Activated naive CD8-positive, alpha-beta T cell treated with anti-CD3 and anti-CD28 coated beads, Interleukin-2, amount 10 ng/mL, durations not matched to agents 7 days and 5 days (primary cell): Measurements from ENCODE around the gene ITIH2. TPM values are rescaled to one million over a fixed set of nuclear protein-coding genes. Genes with fewer than 3 reads are reported as not detected.
A peak's percentile ranks its signal among the peaks of the same experiment; 100 is the strongest.
"Not testable (repeated sequence)": the region's sequence is repeated elsewhere in the genome, so short reads cannot be mapped to it uniquely, and the experiment has no call there.

Experiments used
- ATAC-seq: fragments of 150-1000 bp; cut with Tn5 transposase; one replicate; pipeline ENCODE4 v1.10.0; 2021; ENCODE audit warnings: low read depth, moderate library complexity
- POLR2A ChIA-PET: fragments of 350-600 bp; sonication (Branson Sonifier 250); formaldehyde crosslinking; loops from one replicate; lab custom pipeline; 2021; ENCODE audit warnings: antibody characterized with exemption; lab: Charles Lee
- DNase-seq: peaks from one replicate; pipeline ENCODE4 v3.0.0; 2021
- H3K27ac Mint-ChIP-seq: one replicate; pipeline ENCODE4 v1.8.0; 2022; ENCODE audit warnings: mild to moderate bottlenecking, mixed read lengths
- H3K27me3 Mint-ChIP-seq: one replicate; pipeline ENCODE4 v1.8.0; 2022; ENCODE audit warnings: mild to moderate bottlenecking, moderate library complexity, mixed read lengths
- H3K36me3 Mint-ChIP-seq: one replicate; pipeline ENCODE4 v1.8.0; 2021; ENCODE audit warnings: mild to moderate bottlenecking, mixed read lengths
- H3K4me1 Mint-ChIP-seq: one replicate; pipeline ENCODE4 v1.8.0; 2021; ENCODE audit warnings: mixed read lengths
- H3K4me3 Mint-ChIP-seq: one replicate; pipeline ENCODE4 v1.8.0; 2022; ENCODE audit warnings: mild to moderate bottlenecking, moderate library complexity, mixed read lengths
- H3K9me3 Mint-ChIP-seq: one replicate; pipeline ENCODE4 v1.8.0; 2021; ENCODE audit warnings: mixed read lengths
- total RNA-seq, 2 experiments: library from RNA; stranded (reverse); gene quantifications; one replicate each; pipeline ENCODE4 v1.2.3, GENCODE V29; 2021

ITIH2 gene, protein sequence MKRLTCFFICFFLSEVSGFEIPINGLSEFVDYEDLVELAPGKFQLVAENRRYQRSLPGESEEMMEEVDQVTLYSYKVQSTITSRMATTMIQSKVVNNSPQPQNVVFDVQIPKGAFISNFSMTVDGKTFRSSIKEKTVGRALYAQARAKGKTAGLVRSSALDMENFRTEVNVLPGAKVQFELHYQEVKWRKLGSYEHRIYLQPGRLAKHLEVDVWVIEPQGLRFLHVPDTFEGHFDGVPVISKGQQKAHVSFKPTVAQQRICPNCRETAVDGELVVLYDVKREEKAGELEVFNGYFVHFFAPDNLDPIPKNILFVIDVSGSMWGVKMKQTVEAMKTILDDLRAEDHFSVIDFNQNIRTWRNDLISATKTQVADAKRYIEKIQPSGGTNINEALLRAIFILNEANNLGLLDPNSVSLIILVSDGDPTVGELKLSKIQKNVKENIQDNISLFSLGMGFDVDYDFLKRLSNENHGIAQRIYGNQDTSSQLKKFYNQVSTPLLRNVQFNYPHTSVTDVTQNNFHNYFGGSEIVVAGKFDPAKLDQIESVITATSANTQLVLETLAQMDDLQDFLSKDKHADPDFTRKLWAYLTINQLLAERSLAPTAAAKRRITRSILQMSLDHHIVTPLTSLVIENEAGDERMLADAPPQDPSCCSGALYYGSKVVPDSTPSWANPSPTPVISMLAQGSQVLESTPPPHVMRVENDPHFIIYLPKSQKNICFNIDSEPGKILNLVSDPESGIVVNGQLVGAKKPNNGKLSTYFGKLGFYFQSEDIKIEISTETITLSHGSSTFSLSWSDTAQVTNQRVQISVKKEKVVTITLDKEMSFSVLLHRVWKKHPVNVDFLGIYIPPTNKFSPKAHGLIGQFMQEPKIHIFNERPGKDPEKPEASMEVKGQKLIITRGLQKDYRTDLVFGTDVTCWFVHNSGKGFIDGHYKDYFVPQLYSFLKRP
- not detected for total RNA-seq

DNA sequence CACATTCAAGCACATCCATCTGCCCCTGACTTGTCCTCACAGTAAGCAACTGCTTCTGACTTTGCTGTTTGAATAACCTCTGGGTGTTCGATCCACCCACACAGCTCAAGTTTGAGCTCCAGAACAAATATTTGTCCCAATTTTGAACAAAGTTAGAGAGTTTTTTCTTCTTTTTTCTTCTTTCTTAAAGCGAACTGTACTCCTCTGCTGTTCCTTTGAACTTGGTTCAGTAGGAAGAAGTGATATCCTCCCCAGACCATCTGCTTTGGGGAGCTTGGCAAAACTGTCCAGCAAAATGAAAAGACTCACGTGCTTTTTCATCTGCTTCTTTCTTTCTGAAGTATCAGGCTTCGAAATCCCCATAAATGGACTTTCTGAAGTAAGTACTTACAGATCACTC is at the start of gene ITIH2:
TSS of gene ITIH2 (plus strand) at position 177 of the 400 bp plus-strand sequence. CDS start at position 296, 119 bp downstream.
- no peaks in the 10 kb centered on the region for H3K9me3 Mint-ChIP-seq
- no peaks in the 10 kb centered on the region for H3K4me1 Mint-ChIP-seq
- DNase-seq (no peak), ATAC-seq (no peak)
- no peak within 1 kb of the TSS for H3K27ac Mint-ChIP-seq
- POLR2A ChIA-PET = no interaction called here
- no peaks in the 10 kb centered on the region for H3K36me3 Mint-ChIP-seq
- no peak within 1 kb of the TSS for H3K4me3 Mint-ChIP-seq
- peaks cover 43% of the 10 kb centered on the region for H3K27me3 Mint-ChIP-seq

DNA sequence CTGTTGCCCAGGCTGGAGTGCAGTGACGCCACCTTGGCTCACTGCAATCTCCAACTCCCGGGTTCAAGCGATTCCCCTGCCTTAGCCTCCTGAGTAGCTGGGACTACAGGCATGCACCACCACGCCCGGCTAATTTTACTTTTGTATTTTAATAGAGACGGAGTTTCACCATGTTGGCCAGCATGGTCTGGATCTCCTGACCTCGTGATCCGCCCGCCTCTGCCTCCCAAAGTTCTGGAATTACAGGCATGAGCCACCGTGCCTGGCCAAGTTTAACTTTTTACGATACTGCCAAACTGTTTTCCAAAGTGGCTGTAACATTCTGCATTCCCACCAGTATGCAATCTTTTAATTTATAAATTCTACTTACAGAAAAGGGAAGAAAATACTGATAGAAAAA is 46.0 kb upstream of the ITIH2 start:
- POLR2A ChIA-PET, H3K4me3 Mint-ChIP-seq, H3K4me1 Mint-ChIP-seq: not testable (repeated sequence)

DNA sequence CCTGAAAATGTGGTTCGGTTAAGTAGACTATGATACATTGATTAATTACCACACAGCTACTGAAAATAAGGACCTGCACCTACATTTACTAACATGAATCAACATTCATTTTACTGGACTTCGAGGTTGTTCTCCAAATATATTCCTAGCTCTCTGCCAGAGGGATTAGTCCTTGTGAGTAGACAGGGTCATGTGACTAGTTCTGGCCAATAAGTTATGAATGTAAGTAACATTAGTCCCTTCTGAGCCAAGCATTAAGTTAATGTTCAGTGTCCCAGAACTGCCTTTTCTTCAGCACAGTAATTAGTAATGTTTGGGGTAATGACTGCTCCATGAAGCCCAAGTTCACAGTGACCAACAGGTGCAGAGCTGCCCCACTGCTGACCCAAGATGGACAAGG is 45.6 kb upstream of the ITIH2 start:
- no peaks in the 10 kb centered on the region for H3K4me1 Mint-ChIP-seq
- no peak overlapping the region for H3K27ac Mint-ChIP-seq
- ATAC-seq (no peak), DNase-seq (no peak)
- no peaks in the 10 kb centered on the region for H3K36me3 Mint-ChIP-seq
- POLR2A ChIA-PET = no interaction called here
- no peak overlapping the region for H3K4me3 Mint-ChIP-seq
- no peaks in the 10 kb centered on the region for H3K9me3 Mint-ChIP-seq
- peaks cover 26% of the 10 kb centered on the region for H3K27me3 Mint-ChIP-seq

More for the DNA sequence above, 46.0 kb upstream of the ITIH2 start:
- H3K9me3 Mint-ChIP-seq, DNase-seq, H3K27ac Mint-ChIP-seq, ATAC-seq, H3K36me3 Mint-ChIP-seq: not testable (repeated sequence)
- H3K27me3 Mint-ChIP-seq = peaks cover 22% of the 10 kb centered on the region

DNA sequence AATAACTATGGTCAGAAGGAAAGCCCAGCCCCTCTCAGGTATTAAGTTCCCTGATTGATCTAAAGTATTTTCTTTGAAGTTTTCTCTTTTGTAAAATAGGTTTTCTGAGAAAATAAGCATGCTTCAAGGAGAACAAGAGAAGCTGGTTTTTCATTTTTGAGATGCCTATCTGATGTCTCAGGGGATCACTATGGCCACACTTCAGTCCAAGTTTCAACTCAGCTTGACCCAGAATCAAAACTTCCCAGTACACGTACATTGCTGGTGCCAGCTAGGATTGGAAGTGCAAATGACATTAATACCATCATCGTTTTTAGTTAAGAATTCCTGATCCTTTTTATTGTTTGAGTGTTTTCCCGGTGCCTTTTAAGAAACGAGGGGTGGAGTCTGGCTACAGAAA is 43.6 kb upstream of the ITIH2 start:
- H3K36me3 Mint-ChIP-seq = no peaks in the 10 kb centered on the region
- H3K27ac Mint-ChIP-seq = no peak overlapping the region
- ATAC-seq (no peak), DNase-seq (no peak)
- H3K27me3 Mint-ChIP-seq = peaks cover 32% of the 10 kb centered on the region
- POLR2A ChIA-PET = no interaction called here
- H3K4me1 Mint-ChIP-seq = no peaks in the 10 kb centered on the region
- no peak overlapping the region for H3K4me3 Mint-ChIP-seq
- no peaks in the 10 kb centered on the region for H3K9me3 Mint-ChIP-seq

DNA sequence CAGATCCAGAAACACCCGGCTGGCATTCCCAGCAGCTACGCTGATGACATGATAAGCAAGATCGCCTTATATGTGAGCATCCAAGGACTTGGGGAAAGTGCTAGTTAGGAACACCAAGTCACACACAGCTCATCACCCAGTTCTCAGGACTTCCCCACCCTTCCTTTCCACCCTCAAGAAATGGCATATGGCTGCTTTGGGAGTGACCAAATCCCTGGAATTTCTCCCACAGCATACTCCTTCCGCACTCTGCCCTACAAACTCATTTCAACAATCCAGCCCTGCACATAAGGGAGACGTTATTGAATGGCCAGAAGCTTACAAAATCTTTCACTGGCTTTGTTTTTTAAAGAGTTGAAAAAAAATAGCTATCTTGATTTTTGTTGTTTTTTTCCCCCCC is 40.6 kb upstream of the ITIH2 start:
- no peak for DNase-seq
- H3K9me3 Mint-ChIP-seq = no peaks in the 10 kb centered on the region
- peaks cover 4% of the 10 kb centered on the region for H3K4me1 Mint-ChIP-seq
- no peaks in the 10 kb centered on the region for H3K36me3 Mint-ChIP-seq
- H3K27ac Mint-ChIP-seq = no peak overlapping the region
- no peak for ATAC-seq
- H3K27me3 Mint-ChIP-seq = peaks cover 47% of the 10 kb centered on the region
- no peak overlapping the region for H3K4me3 Mint-ChIP-seq
- POLR2A ChIA-PET = no interaction called here

DNA sequence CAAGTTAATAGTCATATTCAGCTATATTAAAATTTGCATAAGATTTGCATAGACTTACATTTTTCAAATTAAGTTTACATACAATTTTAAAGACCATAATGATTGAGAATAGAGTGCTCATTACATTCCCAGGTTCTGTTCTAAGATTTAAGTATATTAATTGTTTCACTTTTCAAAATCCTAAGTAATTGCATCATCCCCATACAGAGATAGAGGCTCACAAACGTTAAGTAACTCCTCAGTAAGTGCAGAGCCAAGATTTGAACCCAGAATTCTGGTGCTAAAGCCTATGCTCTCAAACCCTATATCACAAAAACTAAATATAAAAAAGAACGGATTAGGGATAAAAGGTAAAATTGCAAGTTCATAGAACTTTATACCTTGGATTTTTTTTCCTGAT is 38.4 kb upstream of the ITIH2 start:
- Mint-ChIP-seq H3K4me3 (no peak overlapping the region), H3K36me3 (no peaks in the 10 kb centered on the region), H3K27me3 (peaks cover 63% of the 10 kb centered on the region), H3K27ac (no peak overlapping the region), H3K4me1 (peaks cover 7% of the 10 kb centered on the region), H3K9me3 (no peaks in the 10 kb centered on the region)
- DNase-seq (no peak), ATAC-seq (no peak)
- POLR2A ChIA-PET = no interaction called here

DNA sequence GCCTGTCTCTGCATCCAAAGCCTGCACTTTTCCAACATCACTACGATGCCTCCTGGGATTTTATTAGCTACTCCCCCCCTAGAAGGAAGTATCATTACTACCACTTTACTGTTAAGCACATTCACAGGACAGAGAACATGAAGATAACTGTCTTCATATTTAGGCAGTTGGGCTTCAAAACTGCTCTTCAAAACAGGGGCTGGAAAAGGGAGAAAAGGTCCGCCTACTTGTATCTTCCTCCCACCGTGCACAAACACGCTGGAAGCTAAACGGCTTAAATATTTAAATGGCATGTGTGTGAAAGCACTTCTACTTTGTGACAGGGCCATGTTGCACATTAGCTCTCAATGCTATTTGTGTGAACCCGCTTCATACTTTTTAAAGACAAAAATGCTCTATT is 37.3 kb upstream of the ITIH2 start:
- H3K9me3 Mint-ChIP-seq = no peaks in the 10 kb centered on the region
- no peak overlapping the region for H3K27ac Mint-ChIP-seq
- DNase-seq (no peak), ATAC-seq (no peak)
- no peaks in the 10 kb centered on the region for H3K36me3 Mint-ChIP-seq
- POLR2A ChIA-PET = no interaction called here
- peaks cover 68% of the 10 kb centered on the region for H3K27me3 Mint-ChIP-seq
- peaks cover 7% of the 10 kb centered on the region for H3K4me1 Mint-ChIP-seq
- H3K4me3 Mint-ChIP-seq = peak overlapping the region; percentile 33

DNA sequence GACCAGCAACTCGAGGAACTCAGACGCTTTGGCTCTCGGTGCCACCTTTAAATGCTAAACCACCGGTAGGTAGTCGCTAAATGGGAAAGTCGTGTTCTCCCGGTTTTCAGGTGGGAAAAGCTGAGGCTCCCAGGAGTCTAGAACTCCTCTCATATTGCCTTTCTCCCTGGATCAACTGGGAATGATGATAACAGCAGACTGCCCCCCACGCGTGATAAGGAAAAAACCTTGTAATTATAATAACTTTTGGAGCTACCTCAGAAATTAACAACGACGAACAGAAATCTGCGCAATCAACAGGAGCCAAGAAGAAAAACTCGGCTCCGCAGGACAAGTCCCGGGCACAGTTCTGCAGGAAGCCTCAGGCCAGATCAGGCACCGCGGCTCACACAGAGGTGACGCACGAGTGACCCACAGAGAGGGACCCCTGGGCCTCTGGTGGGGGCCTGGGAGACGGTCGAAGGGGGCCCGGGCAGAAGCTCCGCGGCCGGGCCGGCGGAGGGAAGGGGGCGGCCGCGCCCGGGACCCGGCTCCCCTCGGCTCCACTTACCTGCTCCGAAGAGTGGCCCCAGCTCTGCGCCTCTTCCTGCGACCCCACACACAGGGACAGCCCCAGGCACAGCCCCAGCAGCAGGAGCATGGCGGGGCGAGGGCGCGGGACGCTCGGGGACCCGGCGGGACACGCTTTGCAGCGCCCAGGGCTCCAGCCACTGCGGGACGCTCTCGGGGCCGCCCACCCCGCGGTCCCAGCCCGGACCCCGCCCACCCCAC is 36.7 kb upstream of the ITIH2 start, which contains the start of gene ITIH5:
TSS of gene ITIH5 (minus strand) at position 714 of the 771 bp plus-strand sequence. CDS start at position 640, 74 bp downstream.
- Mint-ChIP-seq H3K36me3 (no peaks in the 10 kb centered on the region), H3K27me3 (peaks cover 72% of the 10 kb centered on the region), H3K27ac (no peak within 1 kb of the TSS), H3K9me3 (no peaks in the 10 kb centered on the region), H3K4me3 (peak within 1 kb of the TSS; percentile 72), H3K4me1 (peaks cover 7% of the 10 kb centered on the region)
- POLR2A ChIA-PET = no interaction called here
- peak; percentile 33 for ATAC-seq
- DNase-seq = peak; percentile 34

DNA sequence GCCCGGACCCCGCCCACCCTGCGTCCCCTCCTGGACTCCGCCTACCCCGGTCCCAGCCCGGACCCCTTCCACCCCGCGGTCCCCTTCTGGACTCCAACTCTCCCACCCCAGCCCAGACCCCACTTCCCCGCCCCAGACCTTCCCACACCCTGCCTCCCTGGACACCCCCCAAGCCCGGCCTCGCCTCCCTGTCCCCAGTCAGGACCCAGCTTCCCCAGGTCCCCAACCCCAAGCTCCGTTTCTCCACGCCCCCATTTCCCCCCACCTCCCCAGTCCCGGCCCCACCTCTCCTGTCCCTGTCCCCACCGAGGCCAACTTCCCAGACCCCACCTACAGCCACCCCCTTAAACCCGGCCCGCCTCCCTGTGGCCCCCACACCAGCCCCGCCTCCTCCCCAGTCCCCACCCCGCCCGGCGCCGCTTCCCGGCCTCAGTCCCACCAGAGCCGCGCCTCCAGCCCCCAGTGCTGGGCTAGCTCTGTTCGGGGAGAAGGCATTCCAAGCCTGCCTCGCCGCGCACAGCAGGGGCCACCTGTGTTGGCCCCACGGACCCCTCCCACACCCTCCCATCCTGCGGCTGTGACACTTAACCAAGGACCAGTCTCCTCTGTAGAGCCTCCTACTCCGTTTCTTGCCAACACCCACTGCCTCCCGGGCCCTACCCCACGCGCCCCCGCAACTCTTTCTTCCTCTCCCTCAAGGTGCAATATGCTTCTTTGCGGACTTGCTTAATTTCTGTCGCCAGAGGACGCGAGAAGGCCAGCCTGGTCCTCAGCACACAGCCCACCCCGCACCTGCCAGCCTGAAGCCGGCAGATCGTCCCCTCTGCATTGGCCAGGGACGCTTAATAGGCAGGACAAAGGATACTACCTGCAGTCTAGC is 35.6 kb upstream of the ITIH2 start:
- H3K4me3 Mint-ChIP-seq = peak overlapping the region; percentile 72
- H3K36me3 Mint-ChIP-seq = no peaks in the 10 kb centered on the region
- peaks cover 71% of the 10 kb centered on the region for H3K27me3 Mint-ChIP-seq
- no peak overlapping the region for H3K27ac Mint-ChIP-seq
- ATAC-seq (peak; percentile 39), DNase-seq (no peak)
- H3K4me1 Mint-ChIP-seq = peaks cover 7% of the 10 kb centered on the region
- POLR2A ChIA-PET = no interaction called here
- H3K9me3 Mint-ChIP-seq = no peaks in the 10 kb centered on the region

DNA sequence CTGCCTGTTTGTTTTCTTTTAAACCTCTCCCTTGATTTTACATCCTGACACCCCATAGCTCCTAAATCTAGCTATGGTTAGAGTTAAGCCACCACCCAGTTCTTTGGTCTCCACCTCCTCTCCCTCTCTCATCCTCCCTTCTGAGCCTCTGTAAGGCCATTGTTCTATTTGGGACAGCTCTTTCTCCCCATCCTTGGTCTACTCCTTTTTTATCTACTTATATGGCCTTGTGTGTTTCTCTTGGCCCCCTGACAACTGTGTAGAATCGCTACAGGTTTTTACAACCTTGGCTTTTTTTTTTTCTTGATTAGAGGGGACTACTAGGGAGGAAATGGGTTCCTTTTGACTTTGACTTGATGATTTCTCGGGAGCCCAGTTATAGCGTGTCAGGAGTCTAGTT is 33.0 kb upstream of the ITIH2 start:
- DNase-seq (no peak), ATAC-seq (no peak)
- POLR2A ChIA-PET = no interaction called here
- no peaks in the 10 kb centered on the region for H3K36me3 Mint-ChIP-seq
- peaks cover 7% of the 10 kb centered on the region for H3K4me1 Mint-ChIP-seq
- H3K27me3 Mint-ChIP-seq = peaks cover 56% of the 10 kb centered on the region
- no peak overlapping the region for H3K27ac Mint-ChIP-seq
- H3K9me3 Mint-ChIP-seq = no peaks in the 10 kb centered on the region
- H3K4me3 Mint-ChIP-seq = no peak overlapping the region

DNA sequence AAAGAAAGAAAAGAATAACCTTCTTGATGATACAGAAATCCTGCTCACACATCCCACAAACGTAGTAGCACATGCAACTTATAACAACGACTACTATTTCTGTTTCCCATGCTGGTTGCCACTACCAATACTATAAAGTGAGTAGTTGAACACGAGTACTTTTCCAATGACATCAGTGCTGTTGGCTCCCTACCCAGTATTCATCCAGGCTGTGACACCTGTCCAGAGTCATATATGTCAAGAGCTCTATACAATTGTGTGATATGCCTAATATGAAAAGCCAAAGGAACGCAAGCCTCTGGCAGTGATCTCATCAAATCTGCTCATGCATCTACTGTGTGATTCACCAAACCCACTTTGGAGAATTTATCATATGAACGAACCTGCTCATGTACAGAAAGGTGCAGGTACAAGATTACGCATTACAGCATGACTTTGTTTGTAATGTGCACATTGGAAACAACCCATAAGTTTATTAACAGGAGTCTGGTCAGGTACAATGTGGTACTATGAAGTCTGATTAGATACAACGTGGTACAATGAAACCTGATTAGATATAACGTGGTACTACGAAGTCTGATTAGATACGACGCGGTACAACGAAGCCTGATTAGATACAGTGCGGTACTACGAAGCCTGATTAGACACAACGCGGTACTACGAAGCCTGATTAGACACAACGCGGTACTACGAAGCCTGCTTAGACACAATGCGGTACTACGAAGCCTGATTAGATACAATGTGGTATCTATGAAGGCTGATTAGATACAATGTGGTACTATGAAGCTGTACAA is 30.6 kb upstream of the ITIH2 start:
- DNase-seq (no peak), ATAC-seq (no peak)
- Mint-ChIP-seq H3K4me3 (no peak overlapping the region), H3K4me1 (peaks cover 3% of the 10 kb centered on the region), H3K27ac (no peak overlapping the region), H3K27me3 (peaks cover 56% of the 10 kb centered on the region), H3K36me3 (no peaks in the 10 kb centered on the region), H3K9me3 (no peaks in the 10 kb centered on the region)
- POLR2A ChIA-PET = no interaction called here

DNA sequence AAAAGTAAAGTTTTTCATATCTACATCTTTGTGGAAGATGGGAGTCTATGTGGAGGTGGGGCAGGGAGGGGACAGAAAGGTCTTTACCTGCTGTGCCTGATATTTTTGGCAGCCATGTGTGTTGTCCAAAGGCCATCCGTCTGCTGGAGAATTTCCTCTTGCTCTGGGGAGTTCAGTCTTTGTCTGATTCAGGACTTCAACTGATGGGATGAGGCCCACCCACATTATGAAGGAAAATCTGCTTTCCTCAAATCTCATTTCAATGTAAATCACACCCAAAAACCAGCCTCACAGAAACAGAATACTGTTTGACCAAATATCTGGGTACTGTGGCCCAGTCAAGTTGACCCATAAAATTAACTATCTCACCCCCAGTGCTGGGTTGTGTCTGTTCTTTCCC is 23.9 kb upstream of the ITIH2 start:
- Mint-ChIP-seq H3K27me3 (peaks cover 45% of the 10 kb centered on the region), H3K4me3 (no peak overlapping the region), H3K4me1 (no peaks in the 10 kb centered on the region), H3K27ac (no peak overlapping the region), H3K9me3 (peaks cover 3% of the 10 kb centered on the region), H3K36me3 (no peaks in the 10 kb centered on the region)
- no peak for DNase-seq
- no peak for ATAC-seq
- POLR2A ChIA-PET = no interaction called here
